Stimulated activated memory B cell treated with anti-CD40 and anti-IgM and Interleukin-4, amounts not matched to agents 10 μg/mL and 1 μg/mL and 100 μg/mL, for 72 hours (primary cell): ENCODE data around the gene SPPL3.

Experiments used
- ATAC-seq: fragments of 150-1000 bp; cut with Tn5 transposase; 2 replicates; pipeline ENCODE4 v1.10.0; 2021
- H3K27ac Mint-ChIP-seq: one replicate; pipeline ENCODE4 v1.8.0; 2022; ENCODE audit warnings: mild to moderate bottlenecking, mixed read lengths
- H3K27me3 Mint-ChIP-seq: one replicate; pipeline ENCODE4 v1.8.0; 2022; ENCODE audit warnings: mixed read lengths
- H3K36me3 Mint-ChIP-seq: one replicate; pipeline ENCODE4 v1.8.0; 2022; ENCODE audit warnings: mixed read lengths
- H3K4me1 Mint-ChIP-seq: one replicate; pipeline ENCODE4 v1.8.0; 2022; ENCODE audit warnings: mixed read lengths
- H3K4me3 Mint-ChIP-seq: one replicate; pipeline ENCODE4 v1.8.0; 2022; ENCODE audit warnings: mild to moderate bottlenecking, moderate library complexity, mixed read lengths
- H3K9me3 Mint-ChIP-seq: one replicate; pipeline ENCODE4 v1.8.0; 2022; ENCODE audit warnings: mixed read lengths

Gene SPPL3

GRCh38 chr12:120932058-120932457, 27.9 kb upstream of the SPPL3 start:
- Mint-ChIP-seq H3K27me3 (peaks cover 21% of the 10 kb centered on the region), H3K27ac (no peak overlapping the region), H3K9me3 (no peaks in the 10 kb centered on the region), H3K4me1 (peaks cover 9% of the 10 kb centered on the region), H3K4me3 (no peak overlapping the region), H3K36me3 (no peaks in the 10 kb centered on the region)
- ATAC-seq, result no peak

- H3K4me1 Mint-ChIP-seq, result no peaks in the 10 kb centered on the region
- H3K27ac Mint-ChIP-seq, result no peak overlapping the region
- H3K27me3 Mint-ChIP-seq, result peaks cover 2% of the 10 kb centered on the region
- H3K36me3 Mint-ChIP-seq, result no peaks in the 10 kb centered on the region
- no peak for ATAC-seq
- no peak overlapping the region for H3K4me3 Mint-ChIP-seq
- H3K9me3 Mint-ChIP-seq, result no peaks in the 10 kb centered on the region
Measured at GRCh38 chr12:120930032-120930431, 25.9 kb upstream of the SPPL3 start.

- no peak for ATAC-seq
- no peaks in the 10 kb centered on the region for H3K4me1 Mint-ChIP-seq
- H3K4me3 Mint-ChIP-seq, result no peak overlapping the region
- H3K9me3 Mint-ChIP-seq, result no peaks in the 10 kb centered on the region
- H3K27me3 Mint-ChIP-seq, result no peaks in the 10 kb centered on the region
- H3K27ac Mint-ChIP-seq, result no peak overlapping the region
- no peaks in the 10 kb centered on the region for H3K36me3 Mint-ChIP-seq
Measured at GRCh38 chr12:120928864-120929652, 24.9 kb upstream of the SPPL3 start.

- Mint-ChIP-seq H3K9me3 (no peaks in the 10 kb centered on the region), H3K27me3 (no peaks in the 10 kb centered on the region), H3K36me3 (no peaks in the 10 kb centered on the region), H3K4me1 (no peaks in the 10 kb centered on the region), H3K27ac (no peak overlapping the region), H3K4me3 (no peak overlapping the region)
- ATAC-seq, result no peak
Measured at GRCh38 chr12:120925740-120926563, 21.8 kb upstream of the SPPL3 start.

- H3K9me3 Mint-ChIP-seq, result peaks cover 7% of the 10 kb centered on the region
- no peak overlapping the region for H3K27ac Mint-ChIP-seq
- H3K4me1 Mint-ChIP-seq, result no peaks in the 10 kb centered on the region
- no peak overlapping the region for H3K4me3 Mint-ChIP-seq
- no peaks in the 10 kb centered on the region for H3K36me3 Mint-ChIP-seq
- ATAC-seq, result no peak
- no peaks in the 10 kb centered on the region for H3K27me3 Mint-ChIP-seq
Measured at GRCh38 chr12:120922279-120922678, 18.1 kb upstream of the SPPL3 start.

GRCh38 chr12:120921637-120922036, 17.5 kb upstream of the SPPL3 start:
- Mint-ChIP-seq H3K4me1 (no peaks in the 10 kb centered on the region), H3K27me3 (no peaks in the 10 kb centered on the region), H3K4me3 (no peak overlapping the region), H3K9me3 (peaks cover 7% of the 10 kb centered on the region), H3K27ac (no peak overlapping the region), H3K36me3 (peaks cover 4% of the 10 kb centered on the region)
- no peak for ATAC-seq

- H3K27ac Mint-ChIP-seq, result no peak overlapping the region
- peaks cover 7% of the 10 kb centered on the region for H3K9me3 Mint-ChIP-seq
- H3K4me1 Mint-ChIP-seq, result no peaks in the 10 kb centered on the region
- no peak for ATAC-seq
- no peaks in the 10 kb centered on the region for H3K27me3 Mint-ChIP-seq
- H3K36me3 Mint-ChIP-seq, result peaks cover 5% of the 10 kb centered on the region
- H3K4me3 Mint-ChIP-seq, result no peak overlapping the region
Measured at GRCh38 chr12:120920178-120920577, 16.0 kb upstream of the SPPL3 start.

- Mint-ChIP-seq H3K36me3 (peaks cover 5% of the 10 kb centered on the region), H3K4me3 (no peak overlapping the region), H3K9me3 (peaks cover 7% of the 10 kb centered on the region), H3K27ac (no peak overlapping the region), H3K27me3 (no peaks in the 10 kb centered on the region), H3K4me1 (no peaks in the 10 kb centered on the region)
- no peak for ATAC-seq
Measured at GRCh38 chr12:120917748-120918147, 13.6 kb upstream of the SPPL3 start.

GRCh38 chr12:120916561-120916960, 12.4 kb upstream of the SPPL3 start:
- Mint-ChIP-seq H3K27me3 (no peaks in the 10 kb centered on the region), H3K36me3 (peaks cover 5% of the 10 kb centered on the region), H3K9me3 (peaks cover 7% of the 10 kb centered on the region), H3K4me3 (no peak overlapping the region), H3K27ac (no peak overlapping the region), H3K4me1 (no peaks in the 10 kb centered on the region)
- ATAC-seq, result no peak

- H3K27me3 Mint-ChIP-seq, result no peaks in the 10 kb centered on the region
- no peak overlapping the region for H3K27ac Mint-ChIP-seq
- no peak for ATAC-seq
- peaks cover 7% of the 10 kb centered on the region for H3K4me1 Mint-ChIP-seq
- peaks cover 7% of the 10 kb centered on the region for H3K9me3 Mint-ChIP-seq
- H3K4me3 Mint-ChIP-seq, result no peak overlapping the region
- peaks cover 5% of the 10 kb centered on the region for H3K36me3 Mint-ChIP-seq
Measured at GRCh38 chr12:120914794-120915193, 10.6 kb upstream of the SPPL3 start.

- H3K9me3 Mint-ChIP-seq, result no peaks in the 10 kb centered on the region
- no peaks in the 10 kb centered on the region for H3K36me3 Mint-ChIP-seq
- H3K27me3 Mint-ChIP-seq, result no peaks in the 10 kb centered on the region
- no peak overlapping the region for H3K4me3 Mint-ChIP-seq
- peak overlapping the region; percentile 43 for H3K27ac Mint-ChIP-seq
- H3K4me1 Mint-ChIP-seq, result peaks cover 17% of the 10 kb centered on the region
- ATAC-seq, result peak; percentile 45
Measured at GRCh38 chr12:120909633-120910298, 5.6 kb upstream of the SPPL3 start.

GRCh38 chr12:120905856-120906384, 1.8 kb upstream of the SPPL3 start:
- Mint-ChIP-seq H3K4me1 (peaks cover 44% of the 10 kb centered on the region), H3K27me3 (no peaks in the 10 kb centered on the region), H3K27ac (no peak overlapping the region), H3K9me3 (no peaks in the 10 kb centered on the region), H3K4me3 (no peak overlapping the region), H3K36me3 (no peaks in the 10 kb centered on the region)
- no peak for ATAC-seq

GRCh38 chr12:120903412-120904196, 554 bp downstream of the SPPL3 start:
- H3K27ac Mint-ChIP-seq, result peak overlapping the region; percentile 81

GRCh38 chr12:120902846-120903411, 1.2 kb downstream of the SPPL3 start:
- peak overlapping the region; percentile 96 for H3K4me3 Mint-ChIP-seq
- H3K4me1 Mint-ChIP-seq, result peaks cover 44% of the 10 kb centered on the region
- H3K27me3 Mint-ChIP-seq, result no peaks in the 10 kb centered on the region
- no peaks in the 10 kb centered on the region for H3K36me3 Mint-ChIP-seq
- peak overlapping the region; percentile 81 for H3K27ac Mint-ChIP-seq
- no peak for ATAC-seq
- H3K9me3 Mint-ChIP-seq, result no peaks in the 10 kb centered on the region

More at GRCh38 chr12:120903412-120904196, 554 bp downstream of the SPPL3 start:
- H3K4me3 Mint-ChIP-seq, result peak overlapping the region; percentile 96
- H3K36me3 Mint-ChIP-seq, result no peaks in the 10 kb centered on the region
- ATAC-seq, result peak; percentile 76
- no peaks in the 10 kb centered on the region for H3K27me3 Mint-ChIP-seq
- no peaks in the 10 kb centered on the region for H3K9me3 Mint-ChIP-seq
- H3K4me1 Mint-ChIP-seq, result peaks cover 37% of the 10 kb centered on the region
